ENCODE data around the gene RNASE13.
"Not testable (repeated sequence)": the region's sequence is repeated elsewhere in the genome, so short reads cannot be mapped to it uniquely, and the experiment has no call there.

Gene RNASE13

GRCh38 chr14:20985650-20986049 lies 49.0 kb downstream of the RNASE13 start:
- not testable (repeated sequence) for DNase-seq
